ENCODE results near the gene PRB2. TPM values are rescaled to one million over a fixed set of nuclear protein-coding genes. Genes with fewer than 3 reads are reported as not detected.
A peak's percentile ranks its signal among the peaks of the same experiment; 100 is the strongest.
"Not testable (repeated sequence)": the region's sequence is repeated elsewhere in the genome, so short reads cannot be mapped to it uniquely, and the experiment has no call there.

The PRB2 gene
- polyA plus RNA-seq, 1 donor (not counting 4 experiments of a cell fraction or from before 2014, with no cell fraction given), result not detected

DNA sequence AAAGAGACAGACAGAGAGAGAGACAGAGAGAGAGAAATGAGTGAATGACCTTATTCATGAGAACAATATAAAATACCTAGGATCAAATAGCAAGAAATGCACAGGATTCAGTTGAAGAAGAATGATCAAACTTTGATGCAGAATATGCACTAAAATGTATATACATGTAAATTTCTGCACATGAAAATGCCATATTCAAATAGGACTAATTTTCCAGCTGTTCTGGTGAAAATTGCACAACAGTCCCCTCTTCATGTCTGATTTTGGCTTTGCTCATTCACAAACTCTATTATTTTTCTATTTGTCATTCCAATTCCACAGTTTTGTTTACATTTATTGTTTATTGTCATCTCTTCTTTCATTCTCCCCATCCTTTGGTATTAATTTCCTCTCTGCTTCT lies 34.2 kb downstream of the PRB2 start:
- dilution Hi-C loops (cut with MboI; ENCODE audit: extremely low pct_ligation_motif_present, low sequenced_read_pairs), result no loop called here
- H3K9me1 ChIP-seq (ENCODE audit: control insufficient read depth, extremely low read depth, insufficient read depth, low read length), result no peaks in the 10 kb centered on the region
- H3K4me2 ChIP-seq (ENCODE audit: control insufficient read depth, extremely low read depth, insufficient read depth, low read depth, low read length), result no peak overlapping the region
- no peak overlapping the region for H3K4me3 ChIP-seq (ENCODE audit: control insufficient read depth in 2 of 3, extremely low read depth in 1 of 3, insufficient read depth in 2 of 3, low read depth in 1 of 3, low read length in 3 of 3)
- no peak overlapping the region for H2AFZ ChIP-seq (ENCODE audit: control insufficient read depth, low read length)
- no peak overlapping the region for H3K27ac ChIP-seq (ENCODE audit: control insufficient read depth, insufficient read depth, low read length)
- no peak for FAIRE-seq
- no peak overlapping the region for H3K9ac ChIP-seq (ENCODE audit: control insufficient read depth, extremely low read depth, insufficient read depth, low read length)
- no peak for DNase-seq (ENCODE audit: low read depth, low spot score)
- no peaks in the 10 kb centered on the region for H3K79me2 ChIP-seq (ENCODE audit: control insufficient read depth, insufficient read depth, low read length)
- peaks cover 9% of the 10 kb centered on the region for H3K4me1 ChIP-seq (ENCODE audit: control insufficient read depth, extremely low read depth, insufficient read depth, low read length)
- H4K20me1 ChIP-seq (ENCODE audit: control insufficient read depth, extremely low read depth, insufficient read depth, low read length), result no peaks in the 10 kb centered on the region
- H3K9me3 ChIP-seq (ENCODE audit: control insufficient read depth, low read depth, low read length), result no peaks in the 10 kb centered on the region
- H3K36me3 ChIP-seq (ENCODE audit: control insufficient read depth in 2 of 2, extremely low read depth in 1 of 2, insufficient read depth in 2 of 2, low read length in 2 of 2), result no peaks in the 10 kb centered on the region
- TF ChIP-seq, protein P1, sequence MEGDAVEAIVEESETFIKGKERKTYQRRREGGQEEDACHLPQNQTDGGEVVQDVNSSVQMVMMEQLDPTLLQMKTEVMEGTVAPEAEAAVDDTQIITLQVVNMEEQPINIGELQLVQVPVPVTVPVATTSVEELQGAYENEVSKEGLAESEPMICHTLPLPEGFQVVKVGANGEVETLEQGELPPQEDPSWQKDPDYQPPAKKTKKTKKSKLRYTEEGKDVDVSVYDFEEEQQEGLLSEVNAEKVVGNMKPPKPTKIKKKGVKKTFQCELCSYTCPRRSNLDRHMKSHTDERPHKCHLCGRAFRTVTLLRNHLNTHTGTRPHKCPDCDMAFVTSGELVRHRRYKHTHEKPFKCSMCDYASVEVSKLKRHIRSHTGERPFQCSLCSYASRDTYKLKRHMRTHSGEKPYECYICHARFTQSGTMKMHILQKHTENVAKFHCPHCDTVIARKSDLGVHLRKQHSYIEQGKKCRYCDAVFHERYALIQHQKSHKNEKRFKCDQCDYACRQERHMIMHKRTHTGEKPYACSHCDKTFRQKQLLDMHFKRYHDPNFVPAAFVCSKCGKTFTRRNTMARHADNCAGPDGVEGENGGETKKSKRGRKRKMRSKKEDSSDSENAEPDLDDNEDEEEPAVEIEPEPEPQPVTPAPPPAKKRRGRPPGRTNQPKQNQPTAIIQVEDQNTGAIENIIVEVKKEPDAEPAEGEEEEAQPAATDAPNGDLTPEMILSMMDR (optimal IDR thresholded peaks at IDR 0.05 in 1 of 3, IDR thresholded peaks at IDR 0.05 in 1 of 3, conservative IDR thresholded peaks at IDR 0.05 in 1 of 3; ENCODE audit: extremely low read depth in 1 of 3, insufficient read depth in 2 of 3, low read length in 3 of 3), result no peak
- TF ChIP-seq EZH2 (IDR thresholded peaks at IDR 0.05; ENCODE audit: low read length), result no peak
- no peaks in the 10 kb centered on the region for H3K27me3 ChIP-seq (ENCODE audit: control insufficient read depth, extremely low read depth, insufficient read depth, low read length)

DNA sequence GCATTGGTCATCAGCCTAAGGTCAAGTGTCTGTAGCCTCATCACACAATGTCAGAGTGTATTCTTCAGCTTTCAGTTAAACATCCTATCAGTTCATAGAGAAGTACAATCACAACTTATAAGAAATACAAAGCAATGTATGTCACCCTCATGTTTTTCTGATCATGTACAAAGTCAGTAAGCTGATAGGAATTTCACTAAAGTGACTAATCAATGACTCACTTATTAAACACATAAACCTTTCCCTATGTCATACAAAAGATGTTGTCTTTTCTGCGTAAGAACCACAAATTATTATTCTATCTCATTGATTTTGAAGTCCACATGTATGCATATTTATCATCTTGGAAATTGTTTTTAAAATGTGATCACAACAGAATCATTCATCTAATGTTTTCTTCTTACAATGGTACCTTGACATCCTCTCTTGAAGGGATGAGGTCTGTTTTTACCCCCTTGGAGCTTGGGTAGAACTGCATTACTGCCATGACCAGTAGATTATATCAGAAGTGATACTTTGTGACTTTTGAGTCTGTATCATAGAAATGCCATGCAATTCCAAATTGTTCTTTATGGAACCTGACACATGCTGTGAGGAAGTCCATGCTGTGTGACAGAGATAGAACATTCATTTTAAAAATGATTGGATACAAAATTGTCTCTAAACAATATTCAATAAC lies 35.0 kb downstream of the PRB2 start:
- H3K27ac ChIP-seq (ENCODE audit: control insufficient read depth, insufficient read depth, low read length), result not testable (repeated sequence)
- DNase-seq (ENCODE audit: low read depth, low spot score) (peak; percentile 35), FAIRE-seq (peak; percentile 39)

DNA sequence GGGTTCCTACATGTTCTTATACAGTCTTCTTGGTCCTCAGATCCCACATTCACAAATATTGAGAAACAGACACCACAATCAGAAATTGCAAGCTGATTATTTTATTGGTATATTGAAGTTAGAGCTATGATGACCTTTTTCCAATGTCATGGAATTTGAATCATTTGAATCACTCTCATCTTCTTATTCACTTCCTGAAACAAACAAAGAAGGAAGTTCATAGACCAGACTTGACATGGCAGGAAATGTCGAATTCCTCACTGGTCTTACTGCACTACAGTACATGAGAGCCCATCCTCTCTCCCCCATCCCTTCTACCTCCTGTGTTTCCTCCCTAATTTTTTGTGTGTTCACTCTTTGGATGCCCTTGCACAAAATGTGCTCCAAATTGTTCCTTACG lies 43.6 kb downstream of the PRB2 start:
- peak; percentile 20 for FAIRE-seq
- H2AFZ ChIP-seq (ENCODE audit: control insufficient read depth, low read length); DNase-seq (ENCODE audit: low read depth, low spot score); H3K4me1 ChIP-seq (ENCODE audit: control insufficient read depth, extremely low read depth, insufficient read depth, low read length); H3K27me3 ChIP-seq (ENCODE audit: control insufficient read depth, extremely low read depth, insufficient read depth, low read length); H3K79me2 ChIP-seq (ENCODE audit: control insufficient read depth, insufficient read depth, low read length); H3K9ac ChIP-seq (ENCODE audit: control insufficient read depth, extremely low read depth, insufficient read depth, low read length); H3K9me3 ChIP-seq (ENCODE audit: control insufficient read depth, low read depth, low read length); H4K20me1 ChIP-seq (ENCODE audit: control insufficient read depth, extremely low read depth, insufficient read depth, low read length); H3K4me3 ChIP-seq (ENCODE audit: control insufficient read depth in 2 of 3, extremely low read depth in 1 of 3, insufficient read depth in 2 of 3, low read depth in 1 of 3, low read length in 3 of 3); dilution Hi-C loops (cut with MboI; ENCODE audit: extremely low pct_ligation_motif_present, low sequenced_read_pairs); H3K27ac ChIP-seq (ENCODE audit: control insufficient read depth, insufficient read depth, low read length); H3K9me1 ChIP-seq (ENCODE audit: control insufficient read depth, extremely low read depth, insufficient read depth, low read length); H3K36me3 ChIP-seq (ENCODE audit: control insufficient read depth in 2 of 2, extremely low read depth in 1 of 2, insufficient read depth in 2 of 2, low read length in 2 of 2); H3K4me2 ChIP-seq (ENCODE audit: control insufficient read depth, extremely low read depth, insufficient read depth, low read depth, low read length): not testable (repeated sequence)

More for the DNA sequence above, 35.0 kb downstream of the PRB2 start:
- peak overlapping the region; percentile 39 for H3K4me2 ChIP-seq (ENCODE audit: control insufficient read depth, extremely low read depth, insufficient read depth, low read depth, low read length)
- H3K27me3 ChIP-seq (ENCODE audit: control insufficient read depth, extremely low read depth, insufficient read depth, low read length); H2AFZ ChIP-seq (ENCODE audit: control insufficient read depth, low read length); H3K4me3 ChIP-seq (ENCODE audit: control insufficient read depth in 2 of 3, extremely low read depth in 1 of 3, insufficient read depth in 2 of 3, low read depth in 1 of 3, low read length in 3 of 3); H3K36me3 ChIP-seq (ENCODE audit: control insufficient read depth in 2 of 2, extremely low read depth in 1 of 2, insufficient read depth in 2 of 2, low read length in 2 of 2); H3K9me1 ChIP-seq (ENCODE audit: control insufficient read depth, extremely low read depth, insufficient read depth, low read length); H3K79me2 ChIP-seq (ENCODE audit: control insufficient read depth, insufficient read depth, low read length); H3K9me3 ChIP-seq (ENCODE audit: control insufficient read depth, low read depth, low read length); H4K20me1 ChIP-seq (ENCODE audit: control insufficient read depth, extremely low read depth, insufficient read depth, low read length); dilution Hi-C loops (cut with MboI; ENCODE audit: extremely low pct_ligation_motif_present, low sequenced_read_pairs); H3K4me1 ChIP-seq (ENCODE audit: control insufficient read depth, extremely low read depth, insufficient read depth, low read length); H3K9ac ChIP-seq (ENCODE audit: control insufficient read depth, extremely low read depth, insufficient read depth, low read length): not testable (repeated sequence)

All from keratinocyte (primary cell).